Inflammatory macrophage treated with lipopolysaccharide for 4 hours (primary cell): Measurements from ENCODE around the gene MED12L.
A peak's percentile ranks its signal among the peaks of the same experiment; 100 is the strongest.

Experiments
- DNase-seq: peaks from one replicate; pipeline ENCODE4 v3.0.0-alpha.2; 2020

MED12L gene

DNA sequence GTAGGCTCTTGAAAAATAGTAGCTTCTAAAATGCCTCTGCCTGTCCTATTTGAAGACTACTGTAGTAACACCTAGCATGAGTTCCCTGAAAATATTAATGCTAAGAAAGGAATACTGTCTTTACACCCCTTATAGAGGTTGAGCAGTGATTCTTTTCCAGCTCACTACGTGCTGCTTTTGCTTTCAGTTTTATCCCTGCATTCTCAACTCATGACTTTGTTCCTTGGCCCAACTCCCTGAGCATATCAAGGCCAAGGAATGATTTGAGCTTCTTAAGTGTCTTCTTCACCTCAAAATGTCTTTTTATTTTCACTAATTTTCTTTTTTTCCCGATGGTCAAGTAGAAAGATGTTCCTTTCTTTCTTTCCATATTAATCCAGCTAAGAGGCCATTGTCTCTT is 260.4 kb downstream of the MED12L start:
- peak; percentile 64 for DNase-seq

- DNase-seq, result peak; percentile 85
Measured at GRCh38 chr3:151346292-151346691, 260.8 kb downstream of the MED12L start.

- peak; percentile 89 for DNase-seq
Measured at GRCh38 chr3:151347432-151347831, 262.0 kb downstream of the MED12L start.

DNA sequence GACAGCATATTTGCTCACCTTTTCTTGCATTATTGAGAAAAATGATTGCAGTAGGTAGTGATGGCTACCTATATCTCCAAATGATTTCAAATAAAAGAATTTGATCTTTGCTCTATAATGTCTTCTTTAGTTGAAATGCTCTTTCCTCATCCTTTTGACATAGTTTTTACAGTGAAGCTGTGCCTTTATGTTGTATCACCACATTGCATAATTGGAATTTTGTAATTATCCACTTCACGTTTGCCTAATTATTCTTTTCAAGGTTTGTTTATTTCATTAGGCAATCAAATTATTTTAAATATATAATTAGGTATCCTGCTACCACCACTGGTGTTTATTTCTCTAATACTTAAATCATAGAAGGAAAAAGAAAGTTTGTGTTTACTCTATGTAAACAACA is 265.2 kb downstream of the MED12L start:
- peak; percentile 67 for DNase-seq

- peak; percentile 87 for DNase-seq
Measured at GRCh38 chr3:151351219-151351618, 265.8 kb downstream of the MED12L start.

DNA sequence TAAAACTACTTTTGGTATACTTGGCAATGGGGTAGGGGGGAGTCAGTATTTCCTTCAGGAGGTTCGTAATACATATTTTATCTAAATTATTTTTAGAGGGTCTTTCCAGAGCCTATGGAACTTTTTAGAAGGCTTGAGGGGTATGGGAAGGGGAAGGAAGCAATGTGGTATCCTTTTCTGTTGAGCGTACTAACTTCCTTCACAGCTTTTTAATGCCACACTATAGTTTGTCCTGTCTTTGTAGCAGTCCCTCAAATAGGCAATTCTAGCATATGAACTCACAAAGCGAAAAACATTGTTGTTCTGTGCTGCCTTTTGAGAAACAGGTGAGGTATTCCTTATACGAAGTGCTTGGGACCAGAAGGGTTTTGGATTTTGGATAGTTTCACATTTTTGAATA is 266.2 kb downstream of the MED12L start:
- DNase-seq, result no peak

DNA sequence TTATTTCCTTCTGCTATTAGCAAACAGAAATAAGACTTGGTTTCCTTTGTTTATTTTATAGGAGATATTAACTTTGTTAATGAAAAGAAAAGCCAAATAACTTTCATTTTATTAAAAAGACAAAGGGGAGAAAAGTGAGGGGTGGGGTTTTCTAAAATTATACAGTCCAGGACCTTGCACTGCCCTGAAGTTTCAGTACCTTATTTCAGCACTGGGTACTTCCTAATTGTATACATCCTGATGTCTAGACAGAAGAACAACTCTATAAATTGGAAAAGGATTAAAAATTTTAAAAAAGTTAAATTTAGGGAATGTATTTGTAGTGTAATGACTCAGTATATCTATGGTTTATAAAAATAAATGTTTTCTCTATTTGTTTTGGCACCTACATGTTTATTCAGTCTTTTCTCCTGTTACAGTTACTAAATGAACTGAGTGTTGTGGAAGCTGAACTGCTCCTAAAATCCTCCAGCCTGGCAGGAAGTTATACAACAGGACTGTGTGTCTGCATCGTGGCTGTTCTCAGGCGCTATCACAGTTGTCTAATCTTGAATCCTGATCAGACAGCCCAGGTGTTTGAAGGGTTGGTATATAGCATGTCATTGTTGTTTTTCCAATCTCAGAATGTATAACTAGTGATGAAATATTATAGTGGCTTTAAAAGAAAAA is 271.5 kb downstream of the MED12L start:
- DNase-seq, result peak; percentile 41

DNA sequence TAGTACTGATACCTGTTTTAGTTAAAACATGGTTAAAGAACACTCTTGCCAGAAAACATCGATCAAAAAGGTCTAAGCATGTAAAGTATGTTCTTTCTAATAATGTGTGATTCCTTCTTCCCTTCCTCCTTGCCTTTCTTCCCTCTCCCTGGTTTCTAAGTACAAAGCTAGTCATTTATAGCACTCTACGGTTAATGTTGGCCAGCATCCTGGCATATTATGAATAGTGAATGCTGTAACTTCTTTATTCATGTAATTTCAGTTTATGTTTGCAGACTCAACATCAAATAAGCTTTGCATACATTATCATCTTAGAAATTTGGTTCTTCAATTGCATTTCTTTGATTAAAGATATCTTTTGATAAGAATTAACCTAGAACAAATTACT is 272.0 kb downstream of the MED12L start:
- no peak for DNase-seq

DNA sequence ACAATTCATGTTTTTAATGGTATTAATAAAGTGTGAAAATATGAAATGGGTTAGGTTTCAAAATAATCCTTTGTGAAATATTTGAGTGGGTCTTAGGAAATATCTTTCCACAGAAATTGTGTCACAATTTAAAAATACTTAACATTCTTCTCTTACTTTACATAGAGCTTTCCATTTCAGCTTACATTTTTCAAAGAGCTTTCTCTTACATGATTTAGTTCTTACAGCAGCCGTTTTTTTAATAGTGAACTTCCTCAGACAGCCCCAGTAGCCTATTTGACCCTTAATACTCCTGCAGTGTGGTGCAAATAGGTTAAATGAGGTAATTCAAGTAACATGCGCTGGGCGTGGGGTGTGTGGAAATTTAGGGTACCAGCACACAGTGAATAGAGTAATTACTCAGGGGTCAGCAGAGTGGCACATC is 277.3 kb downstream of the MED12L start:
- DNase-seq, result peak; percentile 76

- no peak for DNase-seq
Measured at GRCh38 chr3:151366993-151367392, 281.5 kb downstream of the MED12L start.

GRCh38 chr3:151367448-151367847 is 282.0 kb downstream of the MED12L start:
- DNase-seq, result no peak

DNA sequence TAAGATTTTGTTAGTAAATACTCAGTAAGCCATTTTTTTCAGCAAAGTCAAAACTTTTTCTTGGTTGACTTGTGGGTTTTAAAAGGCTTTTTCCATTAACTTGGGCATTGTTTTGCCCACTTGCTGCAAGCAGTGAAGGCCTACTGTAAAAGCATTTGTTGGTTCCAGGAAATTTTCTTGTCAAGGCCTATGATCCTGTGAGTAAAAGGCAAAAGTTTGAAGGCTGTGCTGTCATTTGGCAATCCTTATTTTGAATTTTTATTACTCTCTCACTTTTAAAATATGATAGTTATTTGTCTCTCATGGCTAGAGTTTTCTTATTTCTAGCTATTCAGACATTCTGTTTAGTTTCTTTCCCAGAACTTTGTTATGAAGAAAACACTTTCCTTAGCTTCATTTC is 286.1 kb downstream of the MED12L start:
- DNase-seq, result no peak

- no peak for DNase-seq
Measured at GRCh38 chr3:151372063-151372820, 286.8 kb downstream of the MED12L start.

- no peak for DNase-seq
Measured at GRCh38 chr3:151377768-151378385, 292.4 kb downstream of the MED12L start.

GRCh38 chr3:151379083-151379734 is 293.7 kb downstream of the MED12L start:
- no peak for DNase-seq

- DNase-seq, result no peak
Measured at GRCh38 chr3:151382671-151383070, 297.2 kb downstream of the MED12L start.

DNA sequence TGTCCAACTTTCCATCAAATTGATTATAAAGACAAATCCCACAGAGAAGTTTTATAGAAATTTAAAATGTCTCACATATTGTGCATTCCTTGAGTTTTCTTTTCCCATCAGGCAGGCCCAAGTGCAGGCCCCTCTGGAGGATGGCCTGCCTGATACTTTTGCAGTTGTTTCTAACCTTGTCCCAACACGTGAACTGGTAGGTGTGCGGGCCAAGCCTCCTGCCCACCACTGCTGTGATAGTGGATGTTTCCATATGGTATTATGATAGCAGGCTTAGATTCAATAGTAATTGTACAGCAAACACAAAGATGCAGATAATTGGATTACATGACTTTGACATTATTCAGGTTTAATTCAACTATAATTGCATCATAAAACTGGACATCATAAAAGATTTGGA is 297.6 kb downstream of the MED12L start:
- no peak for DNase-seq

DNA sequence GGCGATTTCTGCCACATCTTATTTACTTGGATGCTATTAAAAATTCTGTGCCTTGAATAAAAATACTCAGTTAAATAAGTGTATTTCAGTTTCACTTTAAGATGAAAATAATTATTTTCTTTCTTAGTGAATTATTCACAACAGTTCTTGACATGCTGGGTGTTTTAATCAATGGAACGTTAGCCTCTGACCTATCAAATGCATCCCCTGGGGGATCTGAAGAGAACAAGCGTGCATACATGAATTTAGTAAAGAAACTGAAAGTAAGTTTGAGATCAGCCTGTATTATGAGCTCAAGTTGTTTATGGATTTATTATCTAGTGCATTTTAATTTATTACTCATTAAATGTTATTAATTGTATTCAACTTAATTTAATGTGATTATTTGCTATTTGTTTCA is 298.5 kb downstream of the MED12L start:
- no peak for DNase-seq

- peak; percentile 92 for DNase-seq
Measured at GRCh38 chr3:151384741-151385174, 299.3 kb downstream of the MED12L start, which contains the start of gene P2RY12. P2RY12 (minus strand) TSS chr3:151384753; CDS start chr3:151338845, 45,908 bp downstream.

DNA sequence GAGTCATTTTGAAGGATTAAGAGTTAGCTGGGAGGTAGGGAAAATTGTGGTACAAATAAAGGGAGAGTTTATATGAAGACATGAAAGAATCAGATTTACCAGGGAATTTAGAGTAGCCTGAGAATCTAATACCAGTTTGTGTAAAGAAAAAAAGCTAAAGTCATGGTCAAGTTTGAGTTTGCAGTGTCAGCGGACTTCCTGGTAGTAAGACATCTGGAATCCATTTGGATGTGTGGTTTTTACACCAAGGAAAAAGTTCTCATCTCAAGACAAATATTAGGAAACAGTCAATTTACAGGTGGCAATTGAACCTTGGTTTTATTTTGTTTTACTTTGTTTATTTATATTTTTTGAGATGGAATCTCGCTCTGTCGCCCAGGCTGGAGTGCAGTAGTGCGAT is 300.6 kb downstream of the MED12L start:
- no peak for DNase-seq

- DNase-seq, result peak; percentile 31
Measured at GRCh38 chr3:151387432-151387831, 302.0 kb downstream of the MED12L start.

GRCh38 chr3:151387842-151388241 is 302.4 kb downstream of the MED12L start:
- DNase-seq, result peak; percentile 61

DNA sequence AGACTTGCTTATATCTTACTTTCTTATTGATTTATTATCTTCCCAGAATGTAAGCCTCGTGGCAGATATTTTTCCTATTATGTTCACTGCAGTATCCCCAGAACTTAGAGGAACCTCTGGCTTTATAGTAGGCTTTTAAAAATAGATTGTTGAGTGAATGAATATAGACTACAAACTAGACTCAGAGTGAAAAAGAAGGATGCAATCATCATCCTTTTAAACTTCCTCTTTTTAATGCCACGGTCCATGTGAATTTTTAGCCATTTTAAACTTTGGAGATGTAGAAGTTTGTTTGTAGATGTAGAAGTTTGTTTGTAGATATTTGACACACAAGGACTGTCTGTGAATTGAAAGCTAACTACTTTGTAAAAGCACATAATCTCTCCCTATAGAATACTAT is 306.3 kb downstream of the MED12L start:
- DNase-seq, result peak; percentile 74
